Mononuclear cell (primary cell): ENCODE data around the gene OSBPL9. TPM values are rescaled to one million over a fixed set of nuclear protein-coding genes. Genes with fewer than 3 reads are reported as not detected.

Experiments
- H3K27me3 ChIP-seq: 2 replicates; pipeline ENCODE4 v1.6.0; 2011; ENCODE audit warnings: low read length, control low read depth; ENCODE audit not compliant: insufficient read depth
- H3K4me1 ChIP-seq: 2 replicates; pipeline ENCODE4 v1.5.1; 2011; ENCODE audit warnings: mild to moderate bottlenecking, low read length, control low read depth; ENCODE audit not compliant: insufficient read depth
- H3K4me3 ChIP-seq: 2 replicates; pipeline ENCODE4 v1.5.1; 2011; ENCODE audit warnings: mild to moderate bottlenecking, low read length, moderate library complexity
- H3K9me3 ChIP-seq: 2 replicates; pipeline ENCODE4 v1.5.1; 2011; ENCODE audit warnings: low read depth, mild to moderate bottlenecking, control low read depth, low read length
- total RNA-seq: library from RNA; depleted of rRNA; stranded (reverse); fragments of >200 nt; gene quantifications from one replicate; pipeline ENCODE4 v1.2.3, GENCODE V29; 2012

Gene OSBPL9
- total RNA-seq, 1 donor, result 70.5 TPM

DNA sequence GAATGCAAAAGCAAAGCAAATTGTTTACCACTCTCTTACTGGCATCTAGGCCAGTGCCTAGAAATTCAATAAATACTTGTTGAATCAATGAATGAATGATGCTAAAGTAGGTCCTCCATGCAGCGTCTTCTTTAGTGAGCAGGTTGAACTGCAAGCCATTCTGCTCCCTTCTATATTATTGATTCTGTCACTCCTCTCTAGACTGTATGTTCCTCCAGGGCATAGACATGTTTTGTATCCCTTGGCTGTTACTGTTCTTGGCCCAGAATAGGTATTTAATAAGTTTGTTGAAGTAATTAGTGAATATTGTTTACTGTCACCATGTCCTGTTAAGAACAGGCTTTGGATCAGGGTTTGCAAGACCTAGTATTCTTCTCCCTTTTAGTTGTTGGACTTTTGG, 43.7 kb downstream of the OSBPL9 start:
- Histone ChIP-seq H3K4me1 (no peaks in the 10 kb centered on the region), H3K27me3 (no peaks in the 10 kb centered on the region), H3K9me3 (no peaks in the 10 kb centered on the region), H3K4me3 (no peak overlapping the region)

DNA sequence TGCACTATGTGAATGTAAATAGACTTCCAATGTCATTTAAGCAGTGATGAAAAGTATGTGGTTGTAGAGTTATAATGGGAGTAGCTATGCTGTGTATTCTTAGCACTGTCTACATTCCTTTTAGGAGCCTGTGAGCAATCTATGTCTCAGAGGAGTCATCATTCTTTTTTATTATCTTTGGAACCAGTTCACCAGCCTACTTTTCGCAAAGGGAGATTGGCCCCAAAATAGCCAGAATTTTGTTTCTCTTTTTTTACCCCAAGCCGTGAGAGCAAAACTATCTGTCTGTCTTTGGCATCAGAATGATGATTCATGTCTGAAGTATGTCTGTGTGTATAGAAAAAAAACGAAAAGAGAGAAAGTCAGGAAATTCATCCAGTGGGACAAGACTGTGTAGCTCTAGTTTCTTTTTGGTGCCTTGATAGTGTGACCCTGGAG, 44.2 kb downstream of the OSBPL9 start:
- Histone ChIP-seq H3K4me3 (no peak overlapping the region), H3K9me3 (no peaks in the 10 kb centered on the region), H3K27me3 (no peaks in the 10 kb centered on the region), H3K4me1 (peaks cover 2% of the 10 kb centered on the region)

DNA sequence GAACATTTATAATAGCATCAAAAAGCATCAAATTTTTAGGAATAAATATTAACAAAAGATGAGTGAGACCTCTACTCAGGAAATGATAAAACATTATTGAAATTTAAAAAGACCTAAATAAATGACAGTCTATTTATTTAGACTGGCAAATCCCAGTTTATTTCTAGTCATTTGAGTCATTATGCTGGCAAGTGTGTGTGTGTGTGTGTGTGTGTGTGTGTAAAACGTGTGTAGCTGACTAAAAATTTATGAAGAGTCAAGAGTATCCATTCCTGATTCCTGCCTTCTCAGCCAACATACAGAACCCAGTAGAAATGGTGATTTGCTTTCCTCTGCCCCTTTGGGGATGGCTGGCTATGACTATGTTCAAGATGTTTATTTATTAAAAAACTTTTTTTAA, 46.2 kb downstream of the OSBPL9 start:
- Histone ChIP-seq H3K4me1 (peaks cover 10% of the 10 kb centered on the region), H3K9me3 (no peaks in the 10 kb centered on the region), H3K27me3 (no peaks in the 10 kb centered on the region), H3K4me3 (no peak overlapping the region)

DNA sequence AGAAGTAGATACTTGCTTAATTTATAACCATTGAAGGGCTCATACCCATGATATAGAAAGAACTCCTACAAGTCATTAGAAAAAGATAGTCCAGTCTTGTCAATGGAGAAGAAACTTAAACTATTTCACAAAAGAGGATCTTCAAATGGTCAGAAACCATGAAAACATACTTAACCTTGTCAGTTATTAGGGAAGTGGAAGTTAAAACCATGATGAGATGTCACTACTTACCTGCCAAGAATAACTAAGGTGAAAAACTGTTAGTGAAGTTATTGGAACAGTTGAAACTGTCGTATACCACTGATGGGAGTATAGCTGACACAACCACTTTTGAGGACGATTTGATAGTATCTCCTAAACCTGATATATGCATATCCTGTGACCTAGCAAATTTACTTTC, 46.8 kb downstream of the OSBPL9 start:
- Histone ChIP-seq H3K9me3 (no peaks in the 10 kb centered on the region), H3K27me3 (no peaks in the 10 kb centered on the region), H3K4me3 (no peak overlapping the region), H3K4me1 (peaks cover 10% of the 10 kb centered on the region)

DNA sequence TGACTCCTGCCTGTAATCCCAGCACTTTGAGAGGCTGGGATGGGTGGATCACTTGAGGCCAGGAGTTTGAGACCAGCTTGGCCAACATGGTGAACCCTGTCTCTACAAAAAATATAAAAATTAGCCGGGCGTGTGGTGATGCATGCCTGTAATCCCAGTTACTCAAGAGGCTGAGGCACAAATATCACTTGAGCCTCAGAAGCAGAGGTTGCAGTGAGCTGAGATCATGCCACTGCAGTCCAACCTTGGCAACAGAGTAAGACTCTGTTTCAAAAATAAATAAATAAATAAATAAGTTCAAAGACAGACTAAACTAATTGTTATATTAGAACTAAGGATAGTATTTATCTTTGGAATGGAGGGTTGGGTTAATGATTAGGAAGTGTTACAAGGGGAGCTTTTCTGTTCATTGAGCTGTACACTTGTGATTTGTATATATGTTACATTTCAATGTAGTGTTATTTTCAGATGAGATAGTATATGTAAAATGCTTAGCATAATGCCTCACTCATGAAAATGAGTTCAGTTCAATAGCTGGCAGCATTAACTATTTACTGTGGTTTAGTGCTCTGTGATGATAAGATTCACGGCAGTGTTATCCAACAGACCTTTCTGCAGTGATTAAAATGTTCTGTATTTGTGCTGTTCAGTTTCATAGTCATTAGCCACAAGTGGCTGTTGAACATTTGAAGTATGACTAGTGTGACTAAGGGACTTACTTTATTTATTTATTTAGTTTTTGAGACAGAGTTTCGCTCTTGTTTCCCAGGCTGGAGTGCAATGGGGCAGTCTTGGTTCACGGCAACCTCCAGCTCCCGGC, 47.7 kb downstream of the OSBPL9 start:
- Histone ChIP-seq H3K9me3 (no peaks in the 10 kb centered on the region), H3K27me3 (no peaks in the 10 kb centered on the region), H3K4me3 (no peak overlapping the region), H3K4me1 (peaks cover 10% of the 10 kb centered on the region)

DNA sequence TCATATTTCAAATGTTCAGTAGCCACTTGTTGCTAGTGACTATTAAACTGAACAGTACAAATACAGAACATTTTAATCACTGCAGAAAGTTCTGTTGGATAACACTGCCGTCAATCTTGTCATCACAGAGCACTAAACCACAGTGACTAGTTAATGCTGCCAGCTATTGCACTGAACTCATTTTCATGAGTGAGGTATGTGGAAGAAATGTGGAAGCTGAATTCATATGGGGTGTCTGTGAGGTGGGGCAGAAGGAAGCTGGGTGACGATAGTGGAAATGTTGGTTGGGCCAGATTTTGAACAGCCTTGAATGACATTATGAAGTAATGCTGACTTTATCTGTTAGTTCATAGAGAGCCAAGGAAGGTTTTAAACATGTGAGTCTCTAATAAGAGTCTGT, 49.6 kb downstream of the OSBPL9 start:
- Histone ChIP-seq H3K4me1 (peaks cover 10% of the 10 kb centered on the region), H3K9me3 (no peaks in the 10 kb centered on the region), H3K27me3 (no peaks in the 10 kb centered on the region), H3K4me3 (no peak overlapping the region)

DNA sequence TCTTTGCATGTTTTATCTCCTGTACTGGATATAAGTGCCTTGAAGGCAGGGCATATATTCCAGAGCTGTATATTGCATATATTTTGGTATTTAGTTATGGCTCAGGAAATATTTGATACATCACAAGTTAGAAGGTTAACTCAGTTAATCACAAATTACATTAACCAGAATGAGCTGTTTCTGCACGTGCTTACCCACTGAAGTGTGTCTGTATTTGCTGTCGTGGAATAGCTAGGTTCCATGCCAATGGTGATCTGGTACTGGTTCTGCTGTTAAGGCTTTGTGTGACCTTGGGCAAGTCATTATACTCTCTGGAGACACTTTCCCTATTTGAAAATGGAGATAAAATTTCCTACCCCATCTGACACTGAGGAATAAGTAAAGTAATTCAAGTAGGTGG, 50.7 kb downstream of the OSBPL9 start:
- Histone ChIP-seq H3K4me1 (peaks cover 16% of the 10 kb centered on the region), H3K27me3 (no peaks in the 10 kb centered on the region), H3K9me3 (no peaks in the 10 kb centered on the region), H3K4me3 (no peak overlapping the region)

- peaks cover 16% of the 10 kb centered on the region for H3K4me1 ChIP-seq
- H3K27me3 ChIP-seq, result no peaks in the 10 kb centered on the region
- H3K9me3 ChIP-seq, result no peaks in the 10 kb centered on the region
- H3K4me3 ChIP-seq, result no peak overlapping the region
Observed at GRCh38 chr1:51669272-51669671, 52.4 kb downstream of the OSBPL9 start.

DNA sequence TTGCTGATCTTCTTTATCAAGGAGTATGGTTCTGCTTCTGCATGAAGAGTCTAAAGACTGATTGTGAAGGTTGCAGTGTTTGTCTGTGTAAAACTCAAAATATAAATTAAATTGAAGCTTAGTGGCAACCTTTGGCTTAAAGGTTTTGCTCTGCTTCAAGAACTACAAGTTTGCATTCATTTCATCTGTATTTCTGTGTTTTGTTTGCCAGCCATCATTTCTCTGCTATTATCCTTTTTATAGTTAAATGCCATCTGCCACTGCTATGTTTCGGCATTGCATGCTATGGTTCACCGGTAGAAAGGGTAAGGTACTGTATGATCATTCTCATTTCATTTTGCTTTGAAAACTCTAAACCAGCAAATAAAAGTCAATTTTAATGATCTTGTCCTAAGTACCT, 52.9 kb downstream of the OSBPL9 start:
- Histone ChIP-seq H3K4me1 (peaks cover 16% of the 10 kb centered on the region), H3K9me3 (no peaks in the 10 kb centered on the region), H3K4me3 (no peak overlapping the region), H3K27me3 (no peaks in the 10 kb centered on the region)

DNA sequence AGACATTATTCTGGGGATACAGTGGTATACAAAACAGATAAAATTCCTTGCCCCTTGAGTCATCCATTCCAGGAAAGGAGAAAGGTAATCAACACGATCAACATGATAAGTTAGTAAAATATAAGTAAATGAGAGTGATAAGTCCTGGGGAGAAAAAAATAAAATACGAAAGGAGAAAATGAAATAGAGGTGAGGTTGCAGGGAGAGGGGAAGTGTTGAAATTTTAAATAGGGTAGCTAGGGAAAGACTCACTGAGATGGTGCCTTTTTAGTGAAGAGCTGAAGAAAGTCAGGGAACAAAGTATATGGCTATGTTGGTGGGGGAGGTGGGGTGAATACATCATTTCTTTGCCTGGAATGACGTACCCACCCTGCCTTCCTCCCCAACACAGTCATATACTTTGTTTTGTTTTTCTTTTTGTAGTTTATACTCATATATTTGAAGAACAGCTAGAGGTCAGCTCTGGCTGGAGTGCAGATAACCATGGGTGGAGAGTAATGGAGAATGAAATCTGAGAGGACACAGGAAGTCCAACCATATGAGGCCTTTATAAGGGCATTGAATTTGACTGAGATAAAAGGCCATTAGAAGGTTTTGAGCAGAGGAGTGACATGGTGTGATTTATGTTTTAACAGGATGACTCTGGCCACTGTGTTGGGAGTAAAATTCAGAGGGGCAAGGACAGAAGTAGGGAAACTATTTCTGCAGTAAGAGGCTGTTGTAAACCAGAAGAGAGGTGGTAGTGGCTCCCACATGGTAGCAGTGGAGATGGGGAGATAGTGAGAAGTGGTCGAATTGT, 54.8 kb downstream of the OSBPL9 start:
- H3K9me3 ChIP-seq, result no peaks in the 10 kb centered on the region
- no peaks in the 10 kb centered on the region for H3K27me3 ChIP-seq
- no peak overlapping the region for H3K4me3 ChIP-seq
- peaks cover 8% of the 10 kb centered on the region for H3K4me1 ChIP-seq

GRCh38 chr1:51673279-51673678, 56.4 kb downstream of the OSBPL9 start:
- no peaks in the 10 kb centered on the region for H3K9me3 ChIP-seq
- H3K4me3 ChIP-seq, result no peak overlapping the region
- peaks cover 6% of the 10 kb centered on the region for H3K4me1 ChIP-seq
- no peaks in the 10 kb centered on the region for H3K27me3 ChIP-seq

GRCh38 chr1:51675177-51675780, 58.4 kb downstream of the OSBPL9 start:
- H3K4me3 ChIP-seq, result no peak overlapping the region
- H3K4me1 ChIP-seq, result peaks cover 6% of the 10 kb centered on the region
- no peaks in the 10 kb centered on the region for H3K9me3 ChIP-seq
- H3K27me3 ChIP-seq, result no peaks in the 10 kb centered on the region

- Histone ChIP-seq H3K27me3 (no peaks in the 10 kb centered on the region), H3K9me3 (no peaks in the 10 kb centered on the region)
Observed at GRCh38 chr1:51679435-51679834, 62.5 kb downstream of the OSBPL9 start.

DNA sequence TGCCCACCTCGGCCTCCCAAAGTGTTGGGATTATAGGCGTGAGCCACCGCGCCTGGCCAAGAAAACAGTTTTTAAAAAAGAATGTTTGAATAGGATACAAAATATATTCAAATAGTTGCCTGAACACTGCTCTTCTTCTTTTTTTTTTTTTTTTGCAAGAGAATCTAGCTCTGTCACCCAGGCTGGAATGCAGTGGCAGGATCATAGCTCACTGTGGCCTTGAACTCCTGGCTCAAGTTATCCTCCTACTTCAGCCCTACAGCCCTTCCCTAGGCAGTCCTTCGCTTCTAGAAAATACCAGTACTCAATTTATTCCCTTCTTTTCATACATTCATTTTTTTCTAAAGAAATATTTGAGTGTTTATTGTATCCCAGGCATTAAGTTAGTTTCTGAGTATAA, 67.9 kb downstream of the OSBPL9 start:
- Histone ChIP-seq H3K27me3 (no peaks in the 10 kb centered on the region), H3K4me3 (no peak overlapping the region), H3K9me3 (no peaks in the 10 kb centered on the region), H3K4me1 (peaks cover 5% of the 10 kb centered on the region)

More at GRCh38 chr1:51679435-51679834, 62.5 kb downstream of the OSBPL9 start:
- Histone ChIP-seq H3K4me1 (no peaks in the 10 kb centered on the region), H3K4me3 (no peak overlapping the region)

DNA sequence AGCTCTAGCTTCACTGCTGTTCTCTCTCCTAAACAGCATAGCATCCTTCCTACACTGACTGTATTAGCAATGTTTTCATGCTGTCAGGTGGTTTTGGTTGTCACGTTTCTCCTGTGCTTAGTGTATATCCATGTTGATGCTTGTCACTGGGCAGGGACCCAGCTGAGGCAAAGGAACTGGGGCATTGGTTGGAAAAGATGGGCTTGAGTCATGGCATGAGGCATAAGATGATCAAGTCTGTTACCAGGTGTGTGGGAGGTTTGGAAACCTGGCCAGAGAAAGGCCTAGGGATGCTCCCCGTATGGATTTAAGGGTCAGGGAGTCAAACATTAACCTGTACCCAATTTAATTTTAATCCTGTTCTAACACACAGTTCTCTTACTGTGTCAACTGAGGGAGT, 69.6 kb downstream of the OSBPL9 start:
- no peaks in the 10 kb centered on the region for H3K27me3 ChIP-seq
- no peak overlapping the region for H3K4me3 ChIP-seq
- no peaks in the 10 kb centered on the region for H3K9me3 ChIP-seq
- peaks cover 11% of the 10 kb centered on the region for H3K4me1 ChIP-seq
